DMS114 treated with DMSO at 0.1 percent for 48 hours (cell line): ENCODE results near the gene UXS1.

ENCODE experiments used
- DNase-seq: peaks from one replicate; lab custom pipeline; 2025; ENCODE audit not compliant: unreplicated experiment; lab: John Stamatoyannopoulos, UW

UXS1 gene

DNA sequence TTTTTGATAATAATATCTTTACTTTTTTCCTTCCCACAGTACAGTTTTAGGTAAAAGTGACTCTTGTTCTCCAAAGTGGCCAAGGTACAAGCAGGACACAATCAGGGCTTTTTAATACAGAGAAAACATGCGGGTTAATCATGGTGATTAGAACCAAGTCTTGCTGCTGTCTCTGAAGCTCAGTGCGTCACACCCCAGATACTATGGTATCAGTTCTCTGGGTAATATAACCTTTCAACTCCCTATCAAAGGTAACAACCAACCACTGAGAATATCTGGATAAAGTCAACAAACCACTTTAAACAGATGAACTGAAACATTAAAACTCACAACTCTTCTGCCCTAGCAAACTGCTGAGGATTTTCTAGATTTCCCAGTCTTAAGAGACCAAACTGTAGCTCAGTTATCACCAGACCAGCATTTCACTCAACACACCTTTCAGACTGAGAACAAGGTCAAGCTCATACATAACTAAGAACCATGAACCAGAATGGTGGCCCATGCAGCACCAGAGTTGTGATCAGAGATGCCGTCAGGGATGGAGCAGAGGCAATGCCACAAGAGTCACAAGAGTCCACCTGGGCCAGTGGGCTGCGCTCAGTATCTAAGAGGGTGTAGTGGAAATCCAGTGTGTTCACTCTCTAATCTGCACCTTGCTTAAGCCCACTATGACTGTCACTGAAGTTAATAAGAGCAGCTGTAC is 103.0 kb downstream of the UXS1 start:
- no peak for DNase-seq

- no peak for DNase-seq
These were observed 104.5 kb downstream of the UXS1 start for GRCh38 chr2:106089611-106090010.

- DNase-seq, result no peak
These were observed 108.7 kb downstream of the UXS1 start for GRCh38 chr2:106085181-106085940.

DNA sequence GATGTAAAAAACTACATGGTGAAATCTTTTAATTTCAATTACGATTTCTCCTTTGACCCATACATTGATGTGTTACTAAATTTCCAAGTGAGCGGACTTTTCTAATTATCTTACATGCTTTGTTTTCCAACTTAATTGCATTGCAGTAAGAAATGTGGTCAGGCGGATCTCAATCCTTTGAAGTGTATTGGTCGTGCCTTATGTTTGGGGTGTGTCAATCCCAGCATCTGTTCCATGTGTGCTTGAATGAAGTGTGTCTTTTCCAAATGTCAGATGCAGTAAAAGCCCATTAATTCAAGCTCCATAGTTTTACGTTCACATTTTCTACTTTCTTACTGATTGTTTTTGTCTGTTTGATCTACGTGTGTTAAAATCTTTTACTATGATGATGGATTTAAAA is 113.1 kb downstream of the UXS1 start:
- DNase-seq, result no peak

DNA sequence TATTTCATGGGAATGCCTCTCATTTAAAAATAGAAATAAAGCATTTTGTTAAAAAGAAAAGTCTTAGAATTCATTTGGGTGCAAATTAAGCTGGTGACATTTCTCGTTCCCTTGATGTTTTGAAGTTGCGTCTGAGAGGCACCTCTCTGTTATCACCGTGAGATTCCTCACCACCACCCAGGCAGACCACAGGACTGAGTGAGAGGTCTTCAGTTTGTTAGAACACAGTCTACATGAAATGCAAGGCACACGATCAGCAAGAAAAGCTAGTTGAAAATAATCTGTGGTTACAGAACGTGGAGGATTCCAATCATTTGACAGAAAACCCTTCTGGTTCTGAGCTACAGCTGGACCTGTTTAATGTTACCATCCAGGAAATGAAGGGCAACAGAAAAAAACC is 116.0 kb downstream of the UXS1 start:
- no peak for DNase-seq

- DNase-seq, result no peak
These were observed 117.2 kb downstream of the UXS1 start for GRCh38 chr2:106076941-106077340.

DNA sequence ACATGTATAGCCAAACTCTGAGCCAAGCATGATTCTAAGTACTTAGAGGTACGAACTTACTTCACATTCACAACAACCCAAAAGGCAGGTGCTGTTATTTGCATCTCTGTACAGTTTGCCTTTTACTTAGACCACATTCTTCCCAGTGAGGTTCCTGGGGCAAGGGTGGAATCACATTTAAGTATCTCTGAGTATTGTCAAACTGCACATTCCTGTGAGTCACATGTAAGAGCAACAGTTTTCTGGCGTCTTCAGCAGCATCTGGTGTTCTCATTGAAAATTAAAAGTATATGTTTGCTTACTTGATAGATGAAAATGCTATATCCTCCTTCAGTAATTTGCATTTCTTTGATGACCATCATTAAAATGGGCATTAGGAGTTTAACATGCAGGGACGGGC is 119.1 kb downstream of the UXS1 start:
- no peak for DNase-seq

DNA sequence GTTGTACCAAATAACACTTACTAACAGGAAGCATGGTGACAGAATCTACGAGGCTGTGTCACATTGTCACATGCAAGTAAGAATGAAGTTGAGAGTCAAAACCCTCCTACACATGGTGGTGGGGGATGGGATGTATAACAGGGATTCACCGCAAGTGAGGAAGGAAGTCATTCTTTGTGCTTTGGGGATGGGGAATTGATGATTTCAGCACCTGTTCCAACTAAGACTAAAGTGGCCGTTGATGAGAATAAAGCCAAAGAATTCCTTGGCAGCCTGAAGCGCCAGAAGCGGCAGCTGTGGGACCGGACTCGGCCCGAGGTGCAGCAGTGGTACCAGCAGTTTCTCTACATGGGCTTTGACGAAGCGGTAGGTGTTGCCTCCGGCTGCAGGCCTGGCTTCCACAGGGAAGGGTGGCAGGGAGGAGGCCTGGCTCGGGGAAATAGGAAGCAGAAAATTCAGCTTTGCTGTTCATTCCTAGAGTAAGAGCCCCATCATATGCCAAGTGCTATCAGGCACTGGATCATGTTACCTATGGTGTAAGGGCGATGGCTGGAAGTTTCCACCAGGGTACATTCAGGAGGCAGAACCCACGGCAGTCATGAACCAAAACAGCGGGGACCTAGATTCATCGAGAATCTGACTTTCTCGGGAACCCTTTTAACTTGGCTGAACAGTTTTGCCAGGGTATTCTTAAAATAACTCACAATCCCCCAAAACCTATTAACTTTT is 120.3 kb downstream of the UXS1 start:
- DNase-seq, result no peak

GRCh38 chr2:106070181-106070580 is 123.9 kb downstream of the UXS1 start:
- no peak for DNase-seq

GRCh38 chr2:106068451-106068850 is 125.7 kb downstream of the UXS1 start:
- DNase-seq, result no peak

GRCh38 chr2:106065983-106066820 is 127.9 kb downstream of the UXS1 start:
- no peak for DNase-seq

DNA sequence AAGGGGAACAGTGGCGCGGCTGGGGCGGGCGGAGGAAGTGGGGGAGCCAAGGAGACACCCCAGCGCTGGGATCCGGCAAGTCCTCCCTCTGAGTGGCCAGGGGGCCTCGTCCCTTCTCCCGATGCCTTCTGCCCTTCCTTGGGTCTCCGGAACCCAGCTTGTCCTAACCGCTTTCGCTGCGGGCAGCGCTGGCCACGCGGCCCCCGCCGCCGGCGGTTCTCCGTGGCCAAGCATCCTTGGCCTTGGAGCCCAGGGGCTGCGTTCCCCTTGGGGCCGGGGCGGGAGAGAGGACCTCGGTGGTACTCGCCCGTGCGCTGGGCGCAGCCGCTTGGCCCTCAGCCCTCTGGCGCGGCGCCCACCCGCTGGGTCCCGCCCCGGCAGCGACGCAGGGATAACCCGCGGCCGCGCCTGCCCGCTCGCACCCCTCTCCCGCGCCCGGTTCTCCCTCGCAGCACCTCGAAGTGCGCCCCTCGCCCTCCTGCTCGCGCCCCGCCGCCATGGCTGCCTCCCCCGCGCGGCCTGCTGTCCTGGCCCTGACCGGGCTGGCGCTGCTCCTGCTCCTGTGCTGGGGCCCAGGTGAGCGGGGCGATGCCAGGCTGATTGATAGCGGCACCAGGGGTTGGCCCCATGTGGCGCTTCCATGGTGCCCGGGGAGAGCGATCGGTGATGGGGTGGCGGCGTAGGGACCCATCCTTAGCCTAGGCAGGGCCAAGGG is 128.7 kb downstream of the UXS1 start:
- no peak for DNase-seq

DNA sequence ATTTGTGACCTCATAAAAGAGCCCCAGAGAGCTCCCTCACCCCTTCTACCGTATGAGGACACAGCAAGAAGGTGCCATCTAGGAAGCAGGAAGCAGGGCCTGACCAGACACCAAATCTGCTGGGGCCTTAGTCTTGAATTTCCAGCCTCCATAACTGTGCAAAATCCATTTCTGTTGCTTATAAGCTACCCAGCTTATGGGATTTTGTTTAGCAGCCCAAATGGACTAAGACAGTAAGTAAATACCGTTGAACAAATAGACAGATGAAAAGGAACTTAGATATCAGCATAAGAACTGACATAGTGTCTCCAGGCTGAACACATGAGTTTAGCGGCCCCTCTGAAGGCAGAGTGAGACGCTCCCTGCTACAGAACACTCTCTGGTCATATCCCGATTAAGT is 130.9 kb downstream of the UXS1 start:
- DNase-seq, result no peak

- no peak for DNase-seq
These were observed 131.5 kb downstream of the UXS1 start for GRCh38 chr2:106062627-106063026.

GRCh38 chr2:106061611-106062349 is 132.3 kb downstream of the UXS1 start:
- no peak for DNase-seq

DNA sequence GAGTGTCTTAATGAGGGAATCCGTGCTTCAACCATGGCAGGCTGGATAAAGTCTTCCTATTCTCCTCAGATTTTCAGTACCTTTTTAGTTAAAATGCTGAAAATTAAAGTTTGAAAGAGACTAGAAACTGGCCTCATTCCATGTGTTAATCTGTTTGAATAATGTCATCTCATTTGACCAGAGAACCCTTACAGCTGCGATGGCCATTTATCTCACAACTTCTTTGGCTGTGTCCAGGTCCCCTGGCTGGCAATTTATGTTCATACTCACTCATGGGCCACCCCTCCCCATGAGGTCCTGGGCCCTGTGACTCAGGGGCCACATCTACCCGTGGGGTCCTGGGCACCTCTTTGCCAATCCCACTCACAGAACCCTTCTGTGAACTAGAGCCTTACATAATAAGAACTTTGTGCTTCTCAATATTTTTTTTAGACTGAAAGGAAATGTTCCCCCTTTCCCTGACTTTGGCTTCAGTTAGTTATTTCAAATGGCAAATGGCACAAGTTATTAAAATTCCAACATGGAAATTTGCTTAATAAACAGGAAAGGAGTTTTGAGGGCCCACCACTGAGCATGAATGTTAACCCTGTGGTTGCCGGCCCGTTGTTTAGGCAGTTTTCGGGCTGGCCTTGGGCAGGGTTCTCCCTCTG is 134.6 kb downstream of the UXS1 start:
- no peak for DNase-seq

DNA sequence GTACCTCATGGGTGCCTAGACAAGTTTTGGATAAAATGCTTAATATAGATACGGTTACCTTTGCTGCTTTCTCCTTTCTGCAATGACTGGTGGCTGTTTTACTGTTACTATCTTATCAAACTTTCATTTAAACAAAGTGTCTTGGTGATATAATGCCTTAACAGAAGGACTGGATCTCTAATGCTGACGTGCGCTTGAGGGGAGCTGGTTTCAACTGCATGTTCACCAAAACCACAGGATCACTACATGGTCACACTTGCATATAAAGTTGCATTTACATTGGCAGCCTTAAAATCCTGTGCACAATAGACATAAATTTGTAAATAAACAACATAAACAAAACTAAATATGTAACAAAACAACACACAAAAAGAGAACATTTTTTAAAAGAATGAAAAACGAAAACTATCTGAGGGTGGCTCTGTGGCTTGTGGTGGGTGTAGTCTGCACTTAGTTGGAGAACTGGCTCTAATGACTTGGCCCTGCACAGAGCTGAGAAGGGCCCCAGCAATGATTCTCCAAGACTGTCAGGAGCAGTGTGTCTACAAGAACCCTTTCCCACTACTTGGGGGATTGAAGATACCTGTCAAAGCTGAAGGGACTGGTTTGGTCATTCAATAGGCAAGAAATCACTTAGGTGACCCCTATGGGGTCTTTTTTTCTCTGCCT is 135.5 kb downstream of the UXS1 start:
- DNase-seq, result no peak

DNA sequence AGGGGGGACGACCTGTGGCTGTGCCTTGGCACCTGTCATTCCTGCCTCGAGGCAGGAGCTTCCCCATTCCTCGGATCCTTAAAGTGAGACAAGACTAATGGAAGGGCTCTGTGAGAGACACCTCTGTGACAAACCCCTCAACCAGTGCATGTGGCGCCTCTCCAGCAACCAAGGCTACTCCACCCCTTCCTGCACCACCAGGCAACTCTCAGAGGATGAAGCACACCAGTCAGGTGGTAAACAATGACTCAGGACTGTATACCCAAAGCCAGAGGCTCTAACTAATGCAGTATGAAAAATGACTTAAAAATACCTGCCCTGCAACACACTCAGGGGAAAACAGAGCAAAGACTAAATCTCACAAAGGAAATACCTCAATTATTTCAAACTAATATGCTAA is 136.9 kb downstream of the UXS1 start:
- no peak for DNase-seq
